PC-9 (cell line): Measurements from ENCODE around the gene APBA2. TPM values are rescaled to one million over a fixed set of nuclear protein-coding genes. Genes with fewer than 3 reads are reported as not detected.

Experiments used
- BruUV-seq: library from RNA; stranded (reverse); fragments of 400-500 nt; replicated peaks from 2 replicates; lab custom pipeline; 2021; lab: Mats Ljungman, UMichigan
- CTCF ChIA-PET: fragments of 300-600 bp; sonication (Branson Sonifier 250); formaldehyde crosslinking; loops from one replicate; lab custom pipeline; 2022; ENCODE audit warnings: antibody characterized with exemption; lab: Charles Lee
- POLR2A ChIA-PET: fragments of 300-600 bp; sonication (Branson Sonifier 250); formaldehyde crosslinking; loops from one replicate; lab custom pipeline; 2022; ENCODE audit warnings: antibody characterized with exemption; ENCODE audit not compliant: unreplicated experiment; lab: Charles Lee
- DNase-seq, 2 experiments: peaks; one replicate each; pipeline versions ENCODE4 v3.0.0 to v3.0.0-alpha.2; 2015 to 2022; ENCODE audit warnings: mixed read lengths in 1 of 2
- H2AFZ ChIP-seq: fragments of 200-600 bp; sonication (generic); 2 replicates; pipeline ENCODE4 v1.8.1; 2017; ENCODE audit warnings: antibody characterized with exemption
- H3F3A ChIP-seq: fragments of 200-600 bp; sonication (generic); 2 replicates; pipeline ENCODE4 v1.8.1; 2017; ENCODE audit warnings: antibody characterized with exemption, mild to moderate bottlenecking, low read depth; ENCODE audit not compliant: insufficient read depth
- H3K27ac ChIP-seq: fragments of 200-600 bp; sonication (generic); 2 replicates; pipeline ENCODE4 v1.6.1; 2016; ENCODE audit warnings: mixed run types
- H3K27me3 ChIP-seq: fragments of 200-600 bp; sonication (generic); 2 replicates; pipeline ENCODE4 v1.6.1; 2016; ENCODE audit warnings: low read depth, mixed run types; ENCODE audit not compliant: insufficient read depth
- H3K36me3 ChIP-seq: fragments of 200-600 bp; sonication (generic); 2 replicates; pipeline ENCODE4 v1.6.1; 2016; ENCODE audit warnings: low read depth, mixed run types
- H3K4me1 ChIP-seq: fragments of 200-600 bp; sonication (generic); replicated peaks from 2 replicates; pipeline ENCODE4 v1.6.1; 2016; ENCODE audit warnings: mixed run types; ENCODE audit not compliant: insufficient read depth
- H3K4me2 ChIP-seq: fragments of 200-600 bp; sonication (generic); 2 replicates; pipeline ENCODE4 v1.6.1; 2017; ENCODE audit warnings: mixed run types
- H3K4me3 ChIP-seq: fragments of 200-600 bp; sonication (generic); 2 replicates; pipeline ENCODE4 v1.6.1; 2016; ENCODE audit warnings: mixed run types
- H3K79me2 ChIP-seq: fragments of 200-600 bp; sonication (generic); 2 replicates; pipeline ENCODE4 v1.6.1; 2017; ENCODE audit warnings: low read depth, mixed run types
- H3K9me2 ChIP-seq: fragments of 200-600 bp; sonication (generic); 2 replicates; pipeline ENCODE4 v1.8.1; 2017; ENCODE audit warnings: mild to moderate bottlenecking; ENCODE audit not compliant: insufficient read depth
- H3K9me3 ChIP-seq: fragments of 200-600 bp; sonication (generic); 2 replicates; pipeline ENCODE4 v1.8.1; 2016; ENCODE audit warnings: low read depth; ENCODE audit not compliant: insufficient read depth
- H4K20me1 ChIP-seq: fragments of 200-600 bp; sonication (generic); 2 replicates; pipeline ENCODE4 v1.8.1; 2017; ENCODE audit not compliant: insufficient read depth
- CTCF ChIP-seq: fragments of 200-600 bp; sonication (generic); conservative IDR thresholded peaks from 2 replicates; pipeline ENCODE4 v1.6.1; 2017; ENCODE audit warnings: mixed run types, antibody characterized with exemption, mild to moderate bottlenecking, moderate library complexity
- EZH2 ChIP-seq: fragments of 200-600 bp; sonication (generic); IDR thresholded peaks from 2 replicates; pipeline ENCODE4 v1.8.0; 2017; ENCODE audit warnings: antibody characterized with exemption, low read depth
- intact Hi-C: fragments of 100-400 bp; cut with micrococcal nuclease; formaldehyde crosslinking; loops from one replicate; pipeline ENCODE4 v1.10.0; 2022; ENCODE audit not compliant: unreplicated experiment
- total RNA-seq: library from RNA; stranded (reverse); gene quantifications from 2 replicates; pipeline ENCODE4 v1.2.3, GENCODE V29; 2021

Gene APBA2
- total RNA-seq, 1 experiment from 2014 or later: not detected

GRCh38 chr15:28995705-28996104 lies 109.9 kb downstream of the APBA2 start:
- no peaks in the 10 kb centered on the region for H3K9me3 ChIP-seq
- TF ChIP-seq CTCF: no peak
- no peak for TF ChIP-seq EZH2
- no peak overlapping the region for H2AFZ ChIP-seq
- peaks cover 86% of the 10 kb centered on the region for H3K27me3 ChIP-seq
- ChIA-PET POLR2A (no interaction called here), CTCF (no interaction called here)
- H3K27ac ChIP-seq: no peak overlapping the region
- H3K9me2 ChIP-seq: no peaks in the 10 kb centered on the region
- no peaks in the 10 kb centered on the region for H4K20me1 ChIP-seq
- no peaks in the 10 kb centered on the region for H3K79me2 ChIP-seq
- no TSS peak for BruUV-seq
- intact Hi-C loops: no loop called here
- H3K4me1 ChIP-seq: no peaks in the 10 kb centered on the region
- no peaks in the 10 kb centered on the region for H3K36me3 ChIP-seq
- H3K4me2 ChIP-seq: no peak overlapping the region
- H3K4me3 ChIP-seq: no peak overlapping the region
- no peaks in the 10 kb centered on the region for H3F3A ChIP-seq
- no peak for DNase-seq

DNA sequence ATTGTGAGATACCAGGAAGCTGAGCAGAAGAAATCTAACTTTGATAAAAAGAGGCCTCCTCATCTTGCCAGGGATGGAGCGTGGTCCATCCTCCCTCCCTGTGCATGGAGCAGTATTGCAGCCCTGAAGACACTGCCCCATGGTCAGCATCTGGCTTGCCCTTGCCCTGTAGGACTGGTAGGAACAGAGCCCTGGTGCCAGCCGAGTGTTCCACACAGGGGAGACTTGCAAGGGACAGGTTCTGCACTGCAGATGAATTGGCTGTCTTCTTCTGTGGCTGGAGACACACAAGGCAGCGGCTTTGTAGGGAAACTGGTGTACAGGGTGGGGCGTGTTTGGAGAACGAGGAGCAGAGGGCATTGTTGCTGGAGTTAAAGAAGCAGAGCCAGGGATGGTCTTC lies 110.5 kb downstream of the APBA2 start:
- H3K27ac ChIP-seq: no peak overlapping the region
- no peak overlapping the region for H2AFZ ChIP-seq
- no peak overlapping the region for H3K4me2 ChIP-seq
- H3K4me3 ChIP-seq: no peak overlapping the region
- H3K9me3 ChIP-seq: no peaks in the 10 kb centered on the region
- no TSS peak for BruUV-seq
- no peaks in the 10 kb centered on the region for H4K20me1 ChIP-seq
- H3K4me1 ChIP-seq: no peaks in the 10 kb centered on the region
- no peaks in the 10 kb centered on the region for H3K9me2 ChIP-seq
- H3K36me3 ChIP-seq: no peaks in the 10 kb centered on the region
- TF ChIP-seq CTCF (no peak), EZH2 (no peak)
- peaks cover 81% of the 10 kb centered on the region for H3K27me3 ChIP-seq
- DNase-seq: no peak
- intact Hi-C loops: no loop called here
- CTCF ChIA-PET: no interaction called here
- no peaks in the 10 kb centered on the region for H3F3A ChIP-seq
- H3K79me2 ChIP-seq: no peaks in the 10 kb centered on the region
- POLR2A ChIA-PET: no interaction called here

GRCh38 chr15:28996953-28997352 lies 111.2 kb downstream of the APBA2 start:
- DNase-seq: no peak
- H3F3A ChIP-seq: no peaks in the 10 kb centered on the region
- no peaks in the 10 kb centered on the region for H3K36me3 ChIP-seq
- no peaks in the 10 kb centered on the region for H3K9me2 ChIP-seq
- H4K20me1 ChIP-seq: no peaks in the 10 kb centered on the region
- intact Hi-C loops: no loop called here
- BruUV-seq: no TSS peak
- no peak overlapping the region for H3K4me3 ChIP-seq
- no peaks in the 10 kb centered on the region for H3K79me2 ChIP-seq
- no peaks in the 10 kb centered on the region for H3K4me1 ChIP-seq
- H2AFZ ChIP-seq: no peak overlapping the region
- H3K27ac ChIP-seq: no peak overlapping the region
- H3K4me2 ChIP-seq: no peak overlapping the region
- ChIA-PET CTCF (no interaction called here), POLR2A (no interaction called here)
- H3K27me3 ChIP-seq: peaks cover 77% of the 10 kb centered on the region
- TF ChIP-seq EZH2 (no peak), CTCF (no peak)
- no peaks in the 10 kb centered on the region for H3K9me3 ChIP-seq
